ENCODE data around the gene ELP5. TPM values are rescaled to one million over a fixed set of nuclear protein-coding genes. Genes with fewer than 3 reads are reported as not detected.
A peak's percentile ranks its signal among the peaks of the same experiment; 100 is the strongest.

Gene ELP5
- total and polyA plus RNA-seq, 10 of the 15 experiments (the other 5 are each of a cell fraction or from before 2014, with no cell fraction given): 41.1 to 109 (median 77.5) TPM

DNA sequence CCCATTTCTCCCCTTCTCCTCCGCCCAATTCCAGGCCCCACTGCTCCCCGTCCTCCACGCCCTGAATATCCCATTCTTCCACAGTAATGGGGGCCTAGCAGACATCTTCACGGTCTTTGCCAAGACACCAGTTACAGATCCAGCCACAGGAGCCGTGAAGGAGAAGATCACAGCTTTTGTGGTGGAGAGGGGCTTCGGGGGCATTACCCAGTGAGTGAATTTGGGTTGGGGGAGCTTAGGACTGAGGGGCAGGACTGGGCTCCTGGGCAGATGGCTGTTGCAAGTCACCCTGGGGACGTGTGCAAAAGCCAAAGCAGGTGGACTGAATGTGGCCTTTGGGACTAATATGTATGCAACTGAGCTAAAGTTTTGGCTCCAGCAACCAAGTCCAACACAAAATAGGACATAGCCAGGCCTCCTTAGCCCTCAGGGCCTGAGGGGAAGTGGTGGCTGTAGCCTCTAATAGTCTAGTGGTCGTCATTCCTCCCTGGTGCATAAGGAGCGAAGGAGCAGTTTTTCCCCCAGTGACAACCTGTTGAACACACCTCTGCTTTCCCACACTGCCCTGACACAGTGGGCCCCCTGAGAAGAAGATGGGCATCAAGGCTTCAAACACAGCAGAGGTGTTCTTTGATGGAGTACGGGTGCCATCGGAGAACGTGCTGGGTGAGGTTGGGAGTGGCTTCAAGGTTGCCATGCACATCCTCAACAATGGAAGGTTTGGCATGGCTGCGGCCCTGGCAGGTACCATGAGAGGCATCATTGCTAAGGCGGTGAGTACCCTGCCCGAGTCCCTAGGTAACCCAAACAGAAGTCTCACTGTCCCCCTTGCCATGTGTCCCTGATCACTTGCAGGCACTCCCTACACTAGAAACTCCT, 29.7 kb upstream of the ELP5 start:
- H3K9ac ChIP-seq (ENCODE audit: control insufficient read depth, insufficient read depth, low read length): no peak overlapping the region

GRCh38 chr17:7222972-7223292, 29.1 kb upstream of the ELP5 start:
- peaks cover 16 to 25% of the 10 kb centered on the region in 2 experiments for H3K36me3 ChIP-seq (ENCODE audit: control insufficient read depth in 2 of 2, insufficient read depth in 2 of 2, low read length in 1 of 2)
- H3K9me3 ChIP-seq (replicated peaks; ENCODE audit: control insufficient read depth, insufficient read depth, low read length): no peaks in the 10 kb centered on the region
- ChIA-PET SMC1A (ENCODE audit: uncharacterized antibody, unreplicated experiment) (no interaction called here), CTCF (no interaction called here), POLR2A (interaction anchor here (1.2 to 5.9 kb wide), 2 partner anchors 11 to 18 kb away, joined by 3 to 60 read pairs; partner anchors contain the start of gene DVL2), RAD21 (ENCODE audit: unreplicated experiment) (no interaction called here)
- ATAC-seq (no peak), DNase-seq (ENCODE audit: low read depth, low spot score) (no peak), FAIRE-seq (no peak)
- no peak overlapping the region for H3K4me3 ChIP-seq
- no peaks in the 10 kb centered on the region for H3K27me3 ChIP-seq (replicated peaks in 1 of 2; ENCODE audit: control insufficient read depth in 2 of 2, insufficient read depth in 2 of 2, low read length in 1 of 2)
- H3K79me2 ChIP-seq (ENCODE audit: control insufficient read depth, insufficient read depth, low read length): peaks cover 14% of the 10 kb centered on the region
- no peak overlapping the region for H3K27ac ChIP-seq (ENCODE audit: control insufficient read depth, insufficient read depth)
- peaks cover 7% of the 10 kb centered on the region for H3K4me1 ChIP-seq (ENCODE audit: control insufficient read depth, insufficient read depth, low read length)
- intact Hi-C loops (cut with micrococcal nuclease; ENCODE audit: unreplicated experiment): no loop called here
- WGBS (ENCODE audit: insufficient coverage, insufficient replicate concordance, low lambda C conversion rate, missing lambda C conversion rate): 84% methylated on average over 7 of the region's 7 CpGs
- H4K20me1 ChIP-seq (ENCODE audit: control insufficient read depth, insufficient read depth): no peaks in the 10 kb centered on the region
- H2AFZ ChIP-seq (ENCODE audit: control insufficient read depth, low read depth, low read length): no peak overlapping the region
- BruUV-seq (replicated peaks): no TSS peak
- in situ Hi-C loops (cut with MboI): no loop called here
- H3K4me2 ChIP-seq (ENCODE audit: control insufficient read depth, insufficient read depth): no peak overlapping the region
- H3K9ac ChIP-seq (ENCODE audit: control insufficient read depth, insufficient read depth, low read length): no peak overlapping the region
- TF ChIP-seq ZNF24 (IDR thresholded peaks at IDR 0.05) (no peak), USF2 (IDR thresholded peaks at IDR 0.05; ENCODE audit: borderline replicate concordance, low read depth, low read length) (no peak), SMAD5 (IDR thresholded peaks at IDR 0.05; ENCODE audit: low read depth) (no peak), EGR1 (IDR thresholded peaks at IDR 0.05; ENCODE audit: borderline replicate concordance in 1 of 2, low read depth in 2 of 2, low read length in 2 of 2) (no peak), RUNX3 (IDR thresholded peaks at IDR 0.05; ENCODE audit: low read length) (no peak), CEBPB (IDR thresholded peaks at IDR 0.05; ENCODE audit: borderline replicate concordance in 1 of 2, low read depth in 2 of 2, low read length in 2 of 2) (no peak), ZSCAN29 (IDR thresholded peaks at IDR 0.05) (no peak), ZNF384 (IDR thresholded peaks at IDR 0.05; ENCODE audit: borderline replicate concordance, low read depth, low read length) (no peak), POLR2A (IDR thresholded peaks at IDR 0.05; ENCODE audit: low read depth, low read length) (no peak; the same call in 1 of the 2 replicates), STAT1 (conservative IDR thresholded peaks at IDR 0.05) (no peak), MXI1 (IDR thresholded peaks at IDR 0.05; ENCODE audit: low read depth, low read length) (no peak)
- TF ChIP-seq, protein P1, sequence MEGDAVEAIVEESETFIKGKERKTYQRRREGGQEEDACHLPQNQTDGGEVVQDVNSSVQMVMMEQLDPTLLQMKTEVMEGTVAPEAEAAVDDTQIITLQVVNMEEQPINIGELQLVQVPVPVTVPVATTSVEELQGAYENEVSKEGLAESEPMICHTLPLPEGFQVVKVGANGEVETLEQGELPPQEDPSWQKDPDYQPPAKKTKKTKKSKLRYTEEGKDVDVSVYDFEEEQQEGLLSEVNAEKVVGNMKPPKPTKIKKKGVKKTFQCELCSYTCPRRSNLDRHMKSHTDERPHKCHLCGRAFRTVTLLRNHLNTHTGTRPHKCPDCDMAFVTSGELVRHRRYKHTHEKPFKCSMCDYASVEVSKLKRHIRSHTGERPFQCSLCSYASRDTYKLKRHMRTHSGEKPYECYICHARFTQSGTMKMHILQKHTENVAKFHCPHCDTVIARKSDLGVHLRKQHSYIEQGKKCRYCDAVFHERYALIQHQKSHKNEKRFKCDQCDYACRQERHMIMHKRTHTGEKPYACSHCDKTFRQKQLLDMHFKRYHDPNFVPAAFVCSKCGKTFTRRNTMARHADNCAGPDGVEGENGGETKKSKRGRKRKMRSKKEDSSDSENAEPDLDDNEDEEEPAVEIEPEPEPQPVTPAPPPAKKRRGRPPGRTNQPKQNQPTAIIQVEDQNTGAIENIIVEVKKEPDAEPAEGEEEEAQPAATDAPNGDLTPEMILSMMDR (IDR thresholded peaks at IDR 0.05 in 2 of 3, conservative IDR thresholded peaks at IDR 0.05 in 1 of 3; ENCODE audit: control insufficient read depth in 2 of 3, extremely low read depth in 1 of 3, insufficient read depth in 1 of 3, low read depth in 3 of 3, low read length in 3 of 3): no peak

More for the DNA sequence above, 29.7 kb upstream of the ELP5 start:
- SMC1A ChIA-PET (ENCODE audit: uncharacterized antibody, unreplicated experiment): interaction anchor here (2.0 to 4.8 kb wide), 2 partner anchors 19 to 74 kb away, joined by 19 to 34 read pairs; partner anchors contain the start of gene GABARAP
- no peak overlapping the region for H3K4me2 ChIP-seq (ENCODE audit: control insufficient read depth, insufficient read depth)
- H3K27ac ChIP-seq (ENCODE audit: control insufficient read depth, insufficient read depth): no peak overlapping the region
- no peaks in the 10 kb centered on the region for H3K27me3 ChIP-seq (replicated peaks in 1 of 2; ENCODE audit: control insufficient read depth in 2 of 2, insufficient read depth in 2 of 2, low read length in 1 of 2)
- H3K79me2 ChIP-seq (ENCODE audit: control insufficient read depth, insufficient read depth, low read length): peaks cover 14% of the 10 kb centered on the region
- POLR2A ChIA-PET: interaction anchor here (0.6 to 5.9 kb wide), 4 partner anchors 11 to 120 kb away, joined by 3 to 60 read pairs (median 36); partner anchors contain the start of genes CTDNEP1, DVL2, ELP5 and GABARAP
- H2AFZ ChIP-seq (ENCODE audit: control insufficient read depth, low read depth, low read length): no peak overlapping the region
- no peak overlapping the region for H3K4me3 ChIP-seq
- TF ChIP-seq ZBED1 (IDR thresholded peaks at IDR 0.05; ENCODE audit: borderline replicate concordance) (no peak), TCF7 (IDR thresholded peaks at IDR 0.05; ENCODE audit: borderline replicate concordance) (no peak; the same call in 1 of the 2 replicates), POU2F2 (IDR thresholded peaks at IDR 0.05; ENCODE audit: borderline replicate concordance, low read depth, low read length) (peak; percentile 9; the same call in 1 of the 3 replicates)
- CTCF ChIA-PET: interaction anchor here (2.8 to 5.1 kb wide), 4 partner anchors 10 to 75 kb away, joined by 9 to 70 read pairs (median 55); partner anchors contain the start of genes DVL2, GABARAP and PHF23
- no peak for ATAC-seq
- H4K20me1 ChIP-seq (ENCODE audit: control insufficient read depth, insufficient read depth): no peaks in the 10 kb centered on the region
- no peaks in the 10 kb centered on the region for H3K9me3 ChIP-seq (replicated peaks; ENCODE audit: control insufficient read depth, insufficient read depth, low read length)
- WGBS (ENCODE audit: insufficient coverage, insufficient replicate concordance, low lambda C conversion rate, missing lambda C conversion rate): 88% methylated on average over 15 of the region's 15 CpGs
- RAD21 ChIA-PET (ENCODE audit: unreplicated experiment): no interaction called here
- peaks cover 15 to 22% of the 10 kb centered on the region in 2 experiments for H3K36me3 ChIP-seq (ENCODE audit: control insufficient read depth in 2 of 2, insufficient read depth in 2 of 2, low read length in 1 of 2)
- BruUV-seq (replicated peaks): TSS peak; percentile 47
- intact Hi-C loops (cut with micrococcal nuclease; ENCODE audit: unreplicated experiment) (no loop called here), in situ Hi-C loops (cut with MboI) (no loop called here)
- no peak for FAIRE-seq
- no peak for DNase-seq (ENCODE audit: low read depth, low spot score)
- H3K4me1 ChIP-seq (ENCODE audit: control insufficient read depth, insufficient read depth, low read length): peaks cover 12% of the 10 kb centered on the region
